HG03159 (cell line): ENCODE results near the gene TMEM132E.

Experiments
- ATAC-seq: cut with Tn5 transposase; IDR thresholded peaks from one replicate; pipeline ENCODE4 v1.9.1; 2021; ENCODE audit warnings: mild to moderate bottlenecking, moderate library complexity; ENCODE audit not compliant: unreplicated experiment

Gene TMEM132E

GRCh38 chr17:34658811-34659560 lies 79.6 kb downstream of the TMEM132E start:
- ATAC-seq, result no peak

GRCh38 chr17:34663714-34664113 lies 84.3 kb downstream of the TMEM132E start:
- ATAC-seq, result no peak

DNA sequence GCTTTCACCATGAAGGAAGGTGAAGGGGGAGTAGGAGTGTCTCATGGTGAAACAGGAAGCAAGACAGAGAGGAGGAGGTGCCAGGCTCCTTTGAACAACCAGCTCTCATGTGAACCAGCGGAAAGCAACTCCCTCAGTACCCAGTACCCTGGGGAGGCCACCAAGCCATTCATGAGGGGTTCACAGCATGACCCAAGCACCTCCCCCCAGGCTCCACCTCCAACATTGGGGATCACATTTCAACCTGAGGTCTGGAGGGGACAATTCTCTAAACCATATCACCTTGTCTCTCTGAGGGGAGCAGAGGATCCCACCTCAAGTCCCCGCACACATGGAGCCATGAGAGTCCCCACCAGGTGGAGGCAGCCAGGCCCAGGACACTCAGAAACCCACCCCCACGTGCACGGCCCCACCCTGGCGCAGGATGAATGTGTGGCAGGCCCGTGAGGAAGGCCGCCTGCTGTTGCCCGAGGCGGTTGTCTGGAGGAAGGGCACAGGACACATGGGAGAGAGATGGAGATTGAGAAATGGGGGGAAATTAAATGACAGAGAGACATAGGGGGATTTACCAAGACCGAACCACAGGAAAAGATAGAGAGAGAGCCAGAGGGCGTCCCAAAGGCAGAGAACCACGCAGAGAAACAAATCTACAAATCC lies 85.9 kb downstream of the TMEM132E start:
- ATAC-seq, result no peak

DNA sequence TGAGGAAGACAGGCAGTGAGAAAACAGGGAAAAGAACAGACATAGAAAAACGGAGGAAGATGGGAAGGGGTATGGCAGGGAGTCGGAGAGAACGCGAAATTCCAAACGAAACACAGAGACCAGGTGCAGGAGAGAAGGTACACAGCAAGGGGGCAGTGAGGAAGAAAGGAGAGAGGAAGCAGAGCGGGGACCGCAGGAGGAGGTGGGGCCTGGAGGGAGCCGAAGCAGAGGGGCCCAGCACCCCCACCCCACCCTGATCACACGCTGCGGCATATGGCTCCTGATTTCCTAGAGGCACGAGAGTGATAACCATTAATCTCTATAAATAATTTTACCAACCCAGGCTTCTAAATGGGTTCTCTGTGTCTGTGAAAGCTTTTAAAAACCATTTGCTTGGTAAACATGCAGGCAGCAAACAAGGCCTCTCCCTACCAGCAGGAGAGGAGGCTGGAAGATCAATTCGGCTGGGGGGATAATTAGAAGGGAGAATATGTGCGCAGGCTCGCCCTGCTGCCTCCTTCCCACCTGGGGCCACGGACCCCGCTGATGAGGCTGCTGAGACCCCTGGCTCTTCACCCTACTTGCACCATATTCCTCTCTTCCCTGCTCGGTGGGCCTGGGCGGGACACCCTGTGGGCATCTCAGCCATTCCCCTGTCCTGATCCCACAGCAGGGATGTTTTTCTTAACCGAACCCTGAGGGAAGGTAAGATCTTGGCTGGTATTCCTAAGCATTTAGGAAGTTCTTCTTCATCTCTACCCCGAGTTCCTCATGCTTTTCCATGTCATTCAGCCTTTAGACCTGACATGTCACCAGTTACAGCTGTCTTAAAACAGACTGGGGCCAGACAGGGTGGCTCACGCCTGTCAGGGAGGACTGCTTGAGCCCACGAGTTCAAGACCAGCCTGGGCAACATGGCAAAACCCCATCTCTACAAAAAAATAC lies 86.7 kb downstream of the TMEM132E start:
- no peak for ATAC-seq

- ATAC-seq, result no peak
These were observed 88.3 kb downstream of the TMEM132E start for GRCh38 chr17:34667656-34668055.

DNA sequence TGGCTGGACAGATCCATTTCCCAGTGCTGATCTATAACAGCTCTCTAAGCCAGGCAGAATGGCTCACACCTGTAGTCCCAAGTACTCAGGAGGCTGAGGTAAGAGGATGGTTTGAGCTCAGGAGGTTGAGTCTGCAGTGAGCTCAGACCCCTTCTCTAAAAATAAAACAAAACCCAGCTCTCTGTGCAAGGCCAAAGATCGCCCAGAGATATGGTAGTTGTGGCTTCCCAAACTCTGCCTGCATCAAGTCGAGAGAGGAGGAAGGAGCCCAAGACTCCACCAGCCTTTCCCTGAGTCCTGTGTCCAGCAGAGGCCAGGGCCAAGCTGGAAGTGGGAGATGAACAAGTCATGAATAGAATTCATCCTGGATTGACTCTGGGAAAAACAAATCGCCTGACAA lies 88.8 kb downstream of the TMEM132E start:
- no peak for ATAC-seq

DNA sequence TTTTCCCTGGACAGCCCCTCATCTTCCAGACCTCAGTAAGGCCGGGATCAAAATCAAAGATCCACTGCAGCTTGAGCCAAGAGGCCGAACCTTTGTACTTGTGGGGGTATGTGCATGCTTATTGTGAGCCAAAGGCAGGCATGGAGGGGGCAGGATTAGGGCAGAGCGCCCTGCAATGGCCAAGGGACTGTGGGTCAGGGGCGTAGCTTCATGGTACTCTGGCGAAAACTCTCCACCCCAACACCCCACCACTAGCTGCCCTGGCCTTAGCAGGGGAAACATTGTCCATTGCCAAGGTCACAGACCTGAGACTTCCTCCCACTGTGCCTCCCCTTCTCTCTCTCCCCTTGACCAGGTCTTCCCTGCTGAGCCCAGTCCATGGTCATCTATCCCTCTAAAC lies 90.1 kb downstream of the TMEM132E start:
- ATAC-seq, result no peak

DNA sequence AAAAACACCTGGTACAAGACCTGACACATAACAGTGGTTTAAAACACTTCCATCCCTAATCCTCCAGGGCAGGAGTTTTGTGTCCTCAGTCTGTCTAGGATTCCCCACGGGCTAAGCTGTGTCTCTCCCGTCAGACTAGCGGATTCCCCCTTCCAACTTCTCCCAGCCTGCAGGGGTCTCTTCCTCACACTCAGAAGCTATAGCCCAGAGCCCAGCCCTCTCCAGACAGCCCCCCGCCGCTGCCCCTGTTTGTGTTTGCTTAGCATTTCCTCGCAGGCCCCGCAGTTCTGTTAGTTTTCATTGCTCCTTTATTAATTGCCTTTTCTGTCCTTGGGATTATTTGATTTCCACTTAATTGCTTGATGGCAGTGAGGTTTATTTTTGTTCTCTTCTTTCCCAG lies 91.2 kb downstream of the TMEM132E start:
- no peak for ATAC-seq

GRCh38 chr17:34671191-34671590 lies 91.8 kb downstream of the TMEM132E start:
- no peak for ATAC-seq

DNA sequence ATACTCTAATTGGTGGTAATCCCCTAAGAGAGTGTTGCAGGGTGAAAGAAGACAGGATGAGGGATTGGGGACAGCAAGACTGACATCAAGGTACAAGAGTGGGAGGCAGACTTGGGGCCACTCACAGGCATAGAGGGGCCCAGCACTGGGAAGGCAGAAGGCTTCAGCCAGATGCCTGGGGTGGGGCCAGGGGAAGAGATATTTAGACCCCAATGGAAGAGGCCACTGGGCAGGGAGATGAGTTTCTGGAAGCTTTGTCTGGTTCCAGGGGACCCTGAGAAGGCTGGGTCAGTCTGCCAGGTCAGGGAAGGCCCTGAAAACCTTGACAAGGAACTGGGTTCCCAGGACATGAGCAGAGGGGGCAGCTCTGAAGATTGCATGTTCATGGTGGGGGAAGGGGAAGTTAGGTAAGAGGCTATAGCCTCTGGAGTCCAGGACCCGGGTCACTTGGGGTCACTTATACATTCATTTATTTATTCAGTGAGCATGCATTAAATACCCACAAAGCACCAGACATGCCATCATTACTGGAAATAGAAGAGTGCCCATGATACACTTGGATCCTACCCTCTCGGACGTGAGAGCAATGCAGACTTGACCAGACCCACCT lies 92.9 kb downstream of the TMEM132E start:
- no peak for ATAC-seq

DNA sequence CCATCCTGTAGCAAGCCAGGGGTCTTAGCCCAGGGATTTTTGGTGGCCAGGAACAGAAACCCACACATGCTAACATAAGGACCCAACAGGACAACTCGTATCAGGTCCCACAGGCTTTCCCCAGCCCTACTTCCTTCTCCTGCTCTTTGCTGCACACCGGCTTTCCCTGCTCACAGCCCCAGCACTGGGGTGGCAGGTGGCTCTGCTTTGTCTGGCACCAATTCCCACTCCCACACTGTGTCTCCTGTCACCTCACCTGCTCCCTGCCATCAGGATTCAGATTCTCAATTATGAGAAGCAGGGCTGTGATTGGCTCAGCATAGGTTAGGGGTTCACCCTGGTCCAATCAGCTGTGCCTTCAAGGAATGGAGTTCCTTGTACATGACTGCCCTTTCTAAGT lies 94.1 kb downstream of the TMEM132E start:
- no peak for ATAC-seq

- ATAC-seq, result no peak
These were observed 94.9 kb downstream of the TMEM132E start for GRCh38 chr17:34673995-34674890.

- ATAC-seq, result no peak
These were observed 95.8 kb downstream of the TMEM132E start for GRCh38 chr17:34675143-34675542.

GRCh38 chr17:34675605-34676004 lies 96.2 kb downstream of the TMEM132E start:
- ATAC-seq, result no peak

- no peak for ATAC-seq
These were observed 100.8 kb downstream of the TMEM132E start for GRCh38 chr17:34680151-34680550.

DNA sequence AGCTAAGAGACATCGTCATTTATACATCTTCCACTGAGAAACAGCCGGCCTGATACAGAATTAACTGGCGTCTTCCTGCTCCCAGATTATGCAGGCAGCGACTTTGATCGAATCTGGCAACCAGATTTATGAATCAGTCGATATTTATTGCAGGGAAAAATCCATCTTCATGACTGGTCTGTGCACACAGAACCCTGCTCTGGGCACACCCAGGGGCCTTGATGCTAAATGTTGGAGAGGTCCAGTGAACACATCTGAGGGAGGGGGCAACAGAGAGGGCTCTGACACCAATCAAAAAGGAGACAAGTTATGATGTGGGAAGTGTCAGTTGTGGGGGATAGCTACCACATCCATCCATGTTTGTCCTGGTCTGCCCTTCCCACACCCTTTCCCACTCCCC lies 102.9 kb downstream of the TMEM132E start:
- ATAC-seq, result no peak

DNA sequence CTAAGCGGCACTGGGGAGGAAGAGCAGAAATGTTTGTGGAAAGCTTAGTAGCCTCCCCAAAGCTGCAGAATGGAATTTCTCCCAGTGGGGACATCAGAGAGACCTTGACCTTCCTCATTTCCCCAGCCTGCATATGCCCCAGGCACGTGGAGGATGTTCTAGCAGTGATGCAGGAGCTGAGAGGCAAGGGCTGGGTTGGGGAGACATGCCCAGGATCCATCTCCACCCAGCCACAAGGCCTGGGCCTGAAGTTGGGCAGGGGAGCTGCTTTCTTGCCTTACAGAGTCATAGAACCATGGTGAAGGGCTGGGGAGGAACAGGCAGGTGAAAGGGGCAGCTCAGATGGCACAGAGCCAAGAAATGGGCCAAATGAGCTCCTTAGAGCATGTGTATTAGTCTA lies 104.0 kb downstream of the TMEM132E start:
- no peak for ATAC-seq
